GM21619 (cell line): Measurements from ENCODE around the gene PDCD1.

Source experiments
- ATAC-seq: cut with Tn5 transposase; IDR thresholded peaks from one replicate; pipeline ENCODE4 v1.9.1; 2021; ENCODE audit not compliant: unreplicated experiment

The PDCD1 gene

GRCh38 chr2:241895712-241896641 is 37.3 kb upstream of the PDCD1 start:
- no peak for ATAC-seq

GRCh38 chr2:241895427-241895711 is 36.7 kb upstream of the PDCD1 start:
- no peak for ATAC-seq

- ATAC-seq = no peak
Measured at GRCh38 chr2:241894681-241895426, 36.2 kb upstream of the PDCD1 start.

- no peak for ATAC-seq
Measured at GRCh38 chr2:241894056-241894641, 35.5 kb upstream of the PDCD1 start.

- no peak for ATAC-seq
Measured at GRCh38 chr2:241893265-241893664, 34.6 kb upstream of the PDCD1 start.

- ATAC-seq = no peak
Measured at GRCh38 chr2:241892299-241893137, 33.8 kb upstream of the PDCD1 start.

GRCh38 chr2:241891988-241892298 is 33.2 kb upstream of the PDCD1 start:
- no peak for ATAC-seq

GRCh38 chr2:241891315-241891987 is 32.8 kb upstream of the PDCD1 start:
- no peak for ATAC-seq

- ATAC-seq = no peak
Measured at GRCh38 chr2:241890524-241891235, 32.0 kb upstream of the PDCD1 start.

- no peak for ATAC-seq
Measured at GRCh38 chr2:241888641-241889040, 29.9 kb upstream of the PDCD1 start.

- no peak for ATAC-seq
Measured at GRCh38 chr2:241887806-241888522, 29.3 kb upstream of the PDCD1 start.

- no peak for ATAC-seq
Measured at GRCh38 chr2:241886840-241887447, 28.2 kb upstream of the PDCD1 start.

- no peak for ATAC-seq
Measured at GRCh38 chr2:241885946-241886643, 27.4 kb upstream of the PDCD1 start.

GRCh38 chr2:241885291-241885945 is 26.7 kb upstream of the PDCD1 start:
- no peak for ATAC-seq

- ATAC-seq = no peak
Measured at GRCh38 chr2:241884951-241885290, 26.2 kb upstream of the PDCD1 start.

GRCh38 chr2:241882091-241882625 is 23.5 kb upstream of the PDCD1 start:
- peak; percentile 58 for ATAC-seq

- ATAC-seq = no peak
Measured at GRCh38 chr2:241880311-241881073, 21.8 kb upstream of the PDCD1 start.
